ENCODE results near the gene SH3GL3.

Gene SH3GL3

DNA sequence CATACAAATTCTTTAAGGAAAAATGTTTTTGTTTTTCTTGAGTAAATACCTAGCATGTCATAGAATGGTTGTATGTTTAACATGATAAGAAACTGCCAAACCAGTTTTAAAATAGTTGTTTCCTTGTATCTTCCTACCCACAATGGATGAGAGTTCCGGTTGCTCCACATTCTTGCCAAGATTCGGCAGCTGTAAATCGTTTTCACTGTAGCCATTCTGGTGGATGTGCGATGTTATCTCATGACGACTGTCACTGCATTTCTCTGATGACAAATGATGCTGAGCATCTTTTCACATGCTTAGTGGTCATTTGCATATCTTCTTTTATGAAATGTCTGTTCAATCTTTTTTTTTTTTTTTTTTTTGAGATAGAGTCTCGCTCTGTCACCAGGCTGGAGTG, 36.6 kb upstream of the SH3GL3 start (continued):
- TF ChIP-seq, protein P1, sequence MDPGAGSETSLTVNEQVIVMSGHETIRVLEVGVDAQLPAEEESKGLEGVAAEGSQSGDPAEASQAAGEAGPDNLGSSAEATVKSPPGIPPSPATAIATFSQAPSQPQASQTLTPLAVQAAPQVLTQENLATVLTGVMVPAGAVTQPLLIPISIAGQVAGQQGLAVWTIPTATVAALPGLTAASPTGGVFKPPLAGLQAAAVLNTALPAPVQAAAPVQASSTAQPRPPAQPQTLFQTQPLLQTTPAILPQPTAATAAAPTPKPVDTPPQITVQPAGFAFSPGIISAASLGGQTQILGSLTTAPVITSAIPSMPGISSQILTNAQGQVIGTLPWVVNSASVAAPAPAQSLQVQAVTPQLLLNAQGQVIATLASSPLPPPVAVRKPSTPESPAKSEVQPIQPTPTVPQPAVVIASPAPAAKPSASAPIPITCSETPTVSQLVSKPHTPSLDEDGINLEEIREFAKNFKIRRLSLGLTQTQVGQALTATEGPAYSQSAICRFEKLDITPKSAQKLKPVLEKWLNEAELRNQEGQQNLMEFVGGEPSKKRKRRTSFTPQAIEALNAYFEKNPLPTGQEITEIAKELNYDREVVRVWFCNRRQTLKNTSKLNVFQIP (CRISPR knock-in tag; IDR thresholded peaks at IDR 0.05; ENCODE audit: borderline replicate concordance, low read depth): no peak
- TF ChIP-seq ZNF70 (CRISPR knock-in tag; IDR thresholded peaks at IDR 0.05): no peak

DNA sequence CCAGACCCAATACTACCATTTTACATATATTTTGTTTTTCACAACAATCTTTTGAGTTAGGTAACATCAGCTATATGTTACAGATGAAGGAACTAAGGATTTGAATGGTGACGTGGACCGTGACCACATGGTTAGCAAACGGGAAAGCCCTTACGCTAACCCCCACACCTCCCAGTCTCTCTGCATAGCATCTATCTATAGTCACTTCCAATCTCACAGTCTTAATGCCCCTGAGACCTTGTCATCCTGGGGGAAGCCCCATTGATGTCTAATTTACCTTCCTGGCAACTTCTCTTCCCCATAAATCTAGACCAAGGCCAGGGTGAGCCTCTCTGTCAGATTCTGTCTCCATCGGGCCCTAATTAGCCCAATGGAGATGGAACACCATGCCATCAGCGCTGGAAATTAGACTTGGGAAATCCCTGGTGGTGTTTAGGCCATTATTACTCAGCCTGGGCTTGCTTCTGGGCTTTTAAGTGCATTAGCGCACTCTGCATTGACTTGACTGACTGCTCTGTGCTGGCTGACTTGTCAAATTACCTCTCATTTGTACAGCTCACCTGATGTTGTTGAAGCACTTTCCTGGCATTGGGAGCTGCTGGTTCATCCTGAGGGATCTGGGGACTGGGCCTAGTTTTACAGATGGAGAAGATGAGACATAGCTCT, 34.0 kb upstream of the SH3GL3 start:
- ATAC-seq: no peak
- no peak for TF ChIP-seq TCF4 (CRISPR knock-in tag; IDR thresholded peaks at IDR 0.05; ENCODE audit: borderline replicate concordance)
- no peak for TF ChIP-seq GLIS3 (CRISPR knock-in tag; IDR thresholded peaks at IDR 0.05)
- TF ChIP-seq, protein P1 (CRISPR knock-in tag; IDR thresholded peaks at IDR 0.05; ENCODE audit: borderline replicate concordance, low read depth): no peak
- TF ChIP-seq, protein P2, sequence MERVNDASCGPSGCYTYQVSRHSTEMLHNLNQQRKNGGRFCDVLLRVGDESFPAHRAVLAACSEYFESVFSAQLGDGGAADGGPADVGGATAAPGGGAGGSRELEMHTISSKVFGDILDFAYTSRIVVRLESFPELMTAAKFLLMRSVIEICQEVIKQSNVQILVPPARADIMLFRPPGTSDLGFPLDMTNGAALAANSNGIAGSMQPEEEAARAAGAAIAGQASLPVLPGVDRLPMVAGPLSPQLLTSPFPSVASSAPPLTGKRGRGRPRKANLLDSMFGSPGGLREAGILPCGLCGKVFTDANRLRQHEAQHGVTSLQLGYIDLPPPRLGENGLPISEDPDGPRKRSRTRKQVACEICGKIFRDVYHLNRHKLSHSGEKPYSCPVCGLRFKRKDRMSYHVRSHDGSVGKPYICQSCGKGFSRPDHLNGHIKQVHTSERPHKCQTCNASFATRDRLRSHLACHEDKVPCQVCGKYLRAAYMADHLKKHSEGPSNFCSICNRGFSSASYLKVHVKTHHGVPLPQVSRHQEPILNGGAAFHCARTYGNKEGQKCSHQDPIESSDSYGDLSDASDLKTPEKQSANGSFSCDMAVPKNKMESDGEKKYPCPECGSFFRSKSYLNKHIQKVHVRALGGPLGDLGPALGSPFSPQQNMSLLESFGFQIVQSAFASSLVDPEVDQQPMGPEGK (CRISPR knock-in tag; IDR thresholded peaks at IDR 0.05; ENCODE audit: borderline replicate concordance): no peak
- no peak for TF ChIP-seq BACH2 (CRISPR knock-in tag; IDR thresholded peaks at IDR 0.05; ENCODE audit: borderline replicate concordance)
- TF ChIP-seq SNAI2 (CRISPR knock-in tag; IDR thresholded peaks at IDR 0.05): no peak

DNA sequence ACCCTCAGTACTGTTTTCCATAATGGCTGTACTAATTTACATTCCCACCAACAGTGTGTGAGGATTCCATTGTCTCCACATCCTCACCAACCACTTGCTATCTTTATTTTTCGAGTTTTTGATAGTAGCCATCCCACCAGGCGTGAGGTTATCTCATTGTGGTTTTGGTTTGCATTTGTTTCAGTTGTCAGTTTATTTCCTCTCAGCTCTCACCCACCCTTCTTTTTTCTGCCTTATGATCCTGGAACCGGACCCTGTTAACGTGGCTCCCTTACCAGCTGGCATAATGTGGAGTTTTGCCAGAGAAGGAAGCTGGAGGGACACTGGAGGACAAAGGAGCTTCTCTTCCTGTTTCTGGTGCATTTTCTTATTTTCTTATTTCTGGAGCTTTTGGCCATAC, 25.1 kb upstream of the SH3GL3 start:
- TF ChIP-seq GLIS3 (CRISPR knock-in tag; IDR thresholded peaks at IDR 0.05): no peak
- TF ChIP-seq, protein P1 (CRISPR knock-in tag; IDR thresholded peaks at IDR 0.05; ENCODE audit: borderline replicate concordance, low read depth): no peak
- TF ChIP-seq ZFP30 (CRISPR knock-in tag; IDR thresholded peaks at IDR 0.05): no peak
- TF ChIP-seq, protein P3, sequence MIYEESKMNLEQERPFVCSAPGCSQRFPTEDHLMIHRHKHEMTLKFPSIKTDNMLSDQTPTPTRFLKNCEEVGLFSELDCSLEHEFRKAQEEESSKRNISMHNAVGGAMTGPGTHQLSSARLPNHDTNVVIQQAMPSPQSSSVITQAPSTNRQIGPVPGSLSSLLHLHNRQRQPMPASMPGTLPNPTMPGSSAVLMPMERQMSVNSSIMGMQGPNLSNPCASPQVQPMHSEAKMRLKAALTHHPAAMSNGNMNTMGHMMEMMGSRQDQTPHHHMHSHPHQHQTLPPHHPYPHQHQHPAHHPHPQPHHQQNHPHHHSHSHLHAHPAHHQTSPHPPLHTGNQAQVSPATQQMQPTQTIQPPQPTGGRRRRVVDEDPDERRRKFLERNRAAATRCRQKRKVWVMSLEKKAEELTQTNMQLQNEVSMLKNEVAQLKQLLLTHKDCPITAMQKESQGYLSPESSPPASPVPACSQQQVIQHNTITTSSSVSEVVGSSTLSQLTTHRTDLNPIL (CRISPR knock-in tag; IDR thresholded peaks at IDR 0.05; ENCODE audit: low read depth): no peak
- TF ChIP-seq SNAI2 (CRISPR knock-in tag; IDR thresholded peaks at IDR 0.05): no peak
- TF ChIP-seq, protein P2 (CRISPR knock-in tag; IDR thresholded peaks at IDR 0.05; ENCODE audit: borderline replicate concordance): no peak
- no peak for TF ChIP-seq CSDC2 (CRISPR knock-in tag; IDR thresholded peaks at IDR 0.05)
- no peak for TF ChIP-seq ZNF8 (CRISPR knock-in tag; IDR thresholded peaks at IDR 0.05)
- TF ChIP-seq ESRRG (CRISPR knock-in tag; IDR thresholded peaks at IDR 0.05): no peak
- TF ChIP-seq OSR1 (CRISPR knock-in tag; IDR thresholded peaks at IDR 0.05): no peak
- TF ChIP-seq TOX (CRISPR knock-in tag; IDR thresholded peaks at IDR 0.05; ENCODE audit: borderline replicate concordance): no peak
- TF ChIP-seq ISL1 (CRISPR knock-in tag; IDR thresholded peaks at IDR 0.05): no peak
- TF ChIP-seq ZC3H10 (CRISPR knock-in tag; IDR thresholded peaks at IDR 0.05): no peak
- no peak for TF ChIP-seq ZFP3 (CRISPR knock-in tag; IDR thresholded peaks at IDR 0.05)
- TF ChIP-seq ZNF70 (CRISPR knock-in tag; IDR thresholded peaks at IDR 0.05): no peak
- no peak for TF ChIP-seq TCF4 (CRISPR knock-in tag; IDR thresholded peaks at IDR 0.05; ENCODE audit: borderline replicate concordance)
- no peak for TF ChIP-seq BACH2 (CRISPR knock-in tag; IDR thresholded peaks at IDR 0.05; ENCODE audit: borderline replicate concordance)
- no peak for TF ChIP-seq RARB (CRISPR knock-in tag; IDR thresholded peaks at IDR 0.05)
- ATAC-seq: no peak
